ENCODE measurements around the gene PRKG1. TPM values are rescaled to one million over a fixed set of nuclear protein-coding genes. Genes with fewer than 3 reads are reported as not detected.
"Not testable (repeated sequence)": the region's sequence is repeated elsewhere in the genome, so short reads cannot be mapped to it uniquely, and the experiment has no call there.

The PRKG1 gene
- total RNA-seq, 4 donors from 2014 or later: 26.5 to 72.3 (median 58.1) TPM

- Histone ChIP-seq H3K4me3 (replicated peaks in 1 of 3) (no peak overlapping the region), H3K27me3 (no peaks in the 10 kb centered on the region), H3K36me3 (no peaks in the 10 kb centered on the region), H3K4me1 (no peaks in the 10 kb centered on the region), H3K9me3 (no peaks in the 10 kb centered on the region), H3K27ac (no peak overlapping the region)
- intact Hi-C loops (cut with DNase I): no loop called here
- no peak for TF ChIP-seq POLR2A (IDR thresholded peaks at IDR 0.05)
- no peak for TF ChIP-seq CTCF (IDR thresholded peaks at IDR 0.05)
- no peak for DNase-seq
- WGBS, 2 donors: 78 to 96% methylated on average over 3 of the region's 3 CpGs
Observed at GRCh38 chr10:51569467-51569866, 495.2 kb downstream of the PRKG1 start.

GRCh38 chr10:51574248-51575048 is 500.2 kb downstream of the PRKG1 start:
- H3K27me3 ChIP-seq: no peaks in the 10 kb centered on the region
- no peaks in the 10 kb centered on the region for H3K36me3 ChIP-seq
- no peaks in the 10 kb centered on the region for H3K9me3 ChIP-seq
- TF ChIP-seq POLR2A (IDR thresholded peaks at IDR 0.05): no peak
- no peak for TF ChIP-seq CTCF (IDR thresholded peaks at IDR 0.05)
- no peak overlapping the region for H3K27ac ChIP-seq
- DNase-seq: no peak
- intact Hi-C loops (cut with DNase I): no loop called here
- no peak overlapping the region for H3K4me3 ChIP-seq (replicated peaks in 1 of 3)
- WGBS, 2 donors: 78 to 85% methylated on average over 2 of the region's 2 CpGs
- H3K4me1 ChIP-seq: no peaks in the 10 kb centered on the region

GRCh38 chr10:51581196-51581595 is 506.9 kb downstream of the PRKG1 start:
- H3K9me3 ChIP-seq; H3K4me3 ChIP-seq (replicated peaks in 1 of 3); DNase-seq; H3K27me3 ChIP-seq; H3K4me1 ChIP-seq; H3K27ac ChIP-seq; intact Hi-C loops (cut with DNase I); H3K36me3 ChIP-seq: not testable (repeated sequence)
- WGBS, 2 donors: 81 to 98% methylated on average over 6 of the region's 6 CpGs

GRCh38 chr10:51583976-51584375 is 509.7 kb downstream of the PRKG1 start:
- Histone ChIP-seq H3K27ac (no peak overlapping the region), H3K4me3 (replicated peaks in 1 of 3) (no peak overlapping the region), H3K9me3 (no peaks in the 10 kb centered on the region), H3K4me1 (no peaks in the 10 kb centered on the region), H3K27me3 (no peaks in the 10 kb centered on the region), H3K36me3 (no peaks in the 10 kb centered on the region)
- intact Hi-C loops (cut with DNase I): no loop called here
- TF ChIP-seq POLR2A (IDR thresholded peaks at IDR 0.05) (no peak), CTCF (IDR thresholded peaks at IDR 0.05) (no peak)
- DNase-seq: no peak

GRCh38 chr10:51585742-51586141 is 511.5 kb downstream of the PRKG1 start:
- WGBS, 2 donors: 89 to 92% methylated on average over 7 of the region's 7 CpGs
- no peaks in the 10 kb centered on the region for H3K4me1 ChIP-seq

More at GRCh38 chr10:51585742-51586141, 511.5 kb downstream of the PRKG1 start:
- H3K27ac ChIP-seq: no peak overlapping the region
- DNase-seq: no peak
- H3K4me3 ChIP-seq (replicated peaks in 1 of 3): no peak overlapping the region
- H3K36me3 ChIP-seq: no peaks in the 10 kb centered on the region
- H3K9me3 ChIP-seq: no peaks in the 10 kb centered on the region
- H3K27me3 ChIP-seq: no peaks in the 10 kb centered on the region
- no peak for TF ChIP-seq POLR2A (IDR thresholded peaks at IDR 0.05)
- TF ChIP-seq CTCF (IDR thresholded peaks at IDR 0.05): no peak
- intact Hi-C loops (cut with DNase I): no loop called here
